Germinal center (tissue), 1 donor: ENCODE data around the gene NR2E1.

ENCODE experiments used
- DNase-seq: peaks from one replicate; pipeline ENCODE4 v3.0.0; 2012; ENCODE audit warnings: mixed read lengths, low spot score

The NR2E1 gene

DNA sequence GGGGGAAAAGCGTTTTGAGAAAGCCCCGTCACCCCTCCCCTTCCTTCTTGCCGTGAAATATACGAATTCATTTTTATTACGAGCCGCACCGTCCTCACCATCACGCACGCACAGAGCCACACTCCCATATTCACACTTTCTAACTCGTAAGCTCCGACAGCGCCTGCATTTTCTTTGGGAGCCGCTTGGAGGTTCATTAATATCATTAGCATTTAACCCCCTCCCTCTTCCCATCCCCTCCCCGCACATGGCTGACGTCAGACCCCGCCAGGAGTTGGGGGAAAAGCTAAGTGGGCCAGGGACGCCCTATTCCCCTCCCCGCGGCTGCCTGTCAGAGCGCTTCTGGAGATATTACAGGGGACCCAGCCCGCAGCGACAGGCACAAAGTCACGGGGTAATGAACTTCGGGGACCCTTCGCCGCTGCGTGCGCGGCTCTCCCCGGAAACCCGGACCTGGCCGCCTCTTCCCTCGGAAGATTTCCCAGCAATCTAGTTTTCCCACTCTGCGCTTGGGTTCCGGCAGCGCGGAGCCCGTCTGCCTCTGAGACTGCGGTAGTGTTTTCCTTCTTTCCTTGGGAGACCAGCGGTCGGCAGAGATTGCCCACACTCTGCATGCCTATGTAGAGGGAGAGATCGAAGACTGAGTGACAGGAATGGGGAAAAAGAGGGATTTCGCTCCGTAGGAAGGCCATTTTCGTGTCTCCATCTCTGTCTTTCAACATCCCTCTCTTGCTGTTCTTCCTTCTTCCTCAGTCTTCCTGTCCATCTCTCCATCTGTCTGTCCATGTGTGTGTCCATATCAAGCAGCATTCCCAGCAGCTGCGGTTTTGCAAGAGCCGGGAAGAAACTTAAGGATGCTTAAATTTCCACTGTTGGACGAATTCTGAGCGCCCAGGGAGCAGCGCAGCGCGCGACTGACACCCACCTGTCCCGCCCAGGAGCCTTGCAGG is at the start of gene NR2E1:
Gene NR2E1 (plus strand): TSS at position 309 of the 950 bp plus-strand sequence. CDS start 744 bp downstream, outside the sequence.
- no peak for DNase-seq

DNA sequence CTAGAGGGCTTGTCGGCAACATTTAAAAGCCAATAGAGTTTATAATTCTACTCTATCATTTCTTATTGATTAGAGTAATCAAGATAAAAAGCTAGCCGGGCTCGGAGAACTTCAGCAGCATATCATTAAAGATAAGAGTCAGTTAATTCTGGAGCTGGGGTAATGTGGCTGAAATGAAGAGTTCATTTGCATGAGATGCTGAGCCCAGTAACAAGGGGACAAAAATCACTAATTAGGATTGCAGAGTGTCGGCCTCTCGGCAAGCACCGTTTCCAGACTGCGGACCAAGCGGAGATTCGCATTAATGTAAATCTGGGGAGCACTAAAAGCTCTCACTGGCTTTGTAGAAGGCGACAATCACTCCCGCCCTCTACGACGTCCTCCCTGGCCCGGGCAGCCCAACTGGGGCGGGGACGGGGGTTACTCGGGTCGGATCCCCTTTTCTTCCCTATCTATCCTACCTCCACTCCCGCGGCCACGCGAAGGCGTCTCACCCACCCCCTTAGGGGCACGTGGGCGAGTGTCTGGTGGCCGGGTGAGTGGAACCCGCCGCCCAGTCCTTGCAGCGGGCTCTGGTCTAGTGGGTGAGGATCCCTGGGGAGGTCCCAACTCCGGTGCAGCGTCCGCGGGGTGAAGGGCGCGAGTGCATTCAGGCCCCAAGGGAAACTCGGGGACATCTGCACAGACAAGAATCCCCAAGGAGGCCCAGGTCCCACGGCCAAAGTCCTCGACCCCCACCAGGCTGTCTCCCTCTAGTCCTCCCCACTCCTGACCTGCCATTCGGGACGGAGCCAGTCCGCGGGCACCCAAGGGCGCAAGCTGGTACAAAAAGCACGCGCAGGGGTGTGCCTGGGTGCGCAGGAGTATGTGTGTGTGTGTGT is 49.0 kb upstream of the NR2E1 start:
- no peak for DNase-seq

DNA sequence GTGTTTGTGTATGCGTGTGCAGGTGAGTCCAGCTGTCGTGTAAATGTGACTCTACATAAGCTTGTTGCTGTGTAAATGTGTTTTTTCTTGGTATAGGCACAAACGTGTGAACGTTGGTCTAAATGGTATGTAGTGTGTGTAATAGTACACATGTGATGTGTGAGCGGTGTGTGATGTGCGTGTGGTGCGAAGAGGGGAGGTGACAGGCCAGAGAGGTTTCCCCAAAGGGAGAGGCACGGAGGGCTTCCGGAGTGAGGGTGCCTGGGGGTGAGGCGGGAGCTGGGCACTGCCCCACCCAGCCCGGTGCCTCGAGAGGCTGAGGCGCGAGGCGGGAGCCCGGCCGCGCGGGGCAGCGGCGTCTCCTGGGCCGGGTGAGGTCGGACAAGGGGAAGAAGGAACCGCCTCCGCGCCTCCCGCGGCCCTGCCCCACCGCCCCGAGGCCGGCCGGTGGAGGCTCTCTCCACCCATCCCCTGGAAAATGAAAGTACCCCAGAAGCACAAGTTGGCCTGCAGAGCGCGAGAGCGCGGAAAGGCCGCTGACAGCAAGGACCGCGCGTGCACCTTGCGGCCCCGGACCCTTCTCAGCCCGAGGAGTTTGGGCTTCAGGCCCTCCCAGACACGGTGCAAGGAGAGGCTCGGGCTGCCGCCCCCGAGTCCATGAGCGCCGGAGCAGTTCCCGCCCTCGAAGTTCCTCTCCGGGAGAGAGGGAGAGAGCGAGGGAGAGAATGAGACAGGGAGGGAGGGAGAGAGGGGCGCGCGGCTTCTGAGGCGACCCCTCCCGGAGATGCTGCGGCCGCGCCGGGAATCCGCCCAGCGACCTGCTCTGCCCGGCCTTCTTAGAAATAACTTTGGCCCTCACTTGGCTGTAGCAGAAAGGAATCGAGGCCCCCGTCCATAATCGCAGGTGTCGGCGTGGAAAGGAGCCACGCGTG is 48.1 kb upstream of the NR2E1 start:
- peak; percentile 47 for DNase-seq

DNA sequence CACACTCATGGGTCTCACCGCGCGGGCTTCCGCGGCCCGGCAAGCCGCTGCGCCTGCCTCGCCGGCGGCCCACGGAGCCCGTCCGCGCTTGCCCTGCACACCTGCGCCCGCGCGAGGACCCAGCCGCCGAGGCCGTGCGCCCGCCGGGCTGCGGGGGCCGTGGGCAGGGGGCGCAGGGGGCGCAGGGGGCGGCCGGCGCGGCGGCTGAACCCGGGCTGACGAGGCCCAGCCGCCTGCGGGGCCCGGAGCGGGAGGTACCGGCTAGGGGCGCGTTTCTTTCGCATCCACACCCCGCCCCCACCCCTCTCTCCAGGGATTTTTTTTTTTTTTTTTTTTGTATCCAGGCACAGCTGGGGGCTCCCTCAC is 47.5 kb upstream of the NR2E1 start:
- no peak for DNase-seq

DNA sequence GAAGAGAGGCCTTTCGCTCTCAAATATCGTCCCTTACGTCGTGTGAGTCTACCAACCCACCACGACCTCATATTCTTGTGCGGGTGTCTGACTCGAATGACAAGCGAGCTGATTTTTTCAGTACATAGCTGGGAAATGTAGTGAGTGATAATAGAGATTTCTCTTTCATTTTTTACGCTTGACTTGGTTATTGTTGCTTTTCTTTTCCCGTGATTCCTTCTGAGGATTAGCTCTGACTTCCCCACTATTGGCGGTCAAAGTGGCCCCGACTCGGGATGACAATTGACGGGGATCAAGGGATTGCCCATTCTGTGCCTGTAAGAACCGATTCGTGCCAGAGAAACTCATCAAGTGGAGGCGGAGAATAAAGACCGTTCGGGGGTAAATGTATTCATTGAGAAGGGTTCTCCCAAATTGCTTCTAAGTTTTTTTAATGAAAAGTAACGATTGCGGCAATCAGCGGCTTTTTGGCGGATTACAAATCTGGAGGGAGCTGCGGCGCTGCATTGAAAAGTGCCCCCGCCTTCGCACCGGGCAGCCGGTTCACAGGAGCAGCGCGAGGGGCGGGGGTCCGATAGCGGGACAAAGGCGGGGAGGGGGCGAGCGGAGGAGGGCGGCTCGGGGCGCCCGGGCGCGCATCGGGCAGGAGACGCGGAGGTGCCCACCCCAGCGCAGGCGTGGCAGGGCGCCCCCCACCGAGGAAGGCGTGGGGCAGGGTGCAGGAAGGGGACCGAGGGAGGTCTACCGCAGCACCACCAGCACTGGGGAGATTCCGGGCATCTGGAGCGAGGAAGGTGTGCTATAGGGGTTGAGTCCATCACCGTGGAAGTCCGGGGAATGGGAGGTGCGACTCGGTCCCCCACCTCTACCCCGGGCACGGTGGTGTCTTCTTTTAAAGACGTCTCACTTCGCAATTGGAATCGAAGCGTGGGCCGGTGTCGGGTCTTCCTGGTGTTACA is 46.7 kb upstream of the NR2E1 start:
- DNase-seq: peak; percentile 17

DNA sequence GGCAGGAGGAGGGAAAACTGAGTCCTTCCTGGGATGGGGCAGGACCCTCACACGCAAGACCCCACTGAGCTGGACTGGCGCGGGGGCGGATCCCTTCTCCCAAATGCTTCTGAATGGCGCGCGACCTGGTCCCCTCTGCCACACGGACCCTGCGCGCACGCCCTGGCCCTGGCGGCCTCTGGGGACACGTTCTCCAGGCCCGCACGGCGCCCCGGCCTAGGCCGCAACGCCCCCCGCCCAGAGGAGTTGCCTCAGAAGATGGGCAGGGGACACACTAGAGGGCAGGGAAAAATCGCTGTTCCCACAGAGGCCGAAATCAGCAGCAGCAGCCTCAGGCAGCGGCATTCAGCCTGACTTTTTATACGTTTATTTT is 46.1 kb upstream of the NR2E1 start:
- DNase-seq: no peak

DNA sequence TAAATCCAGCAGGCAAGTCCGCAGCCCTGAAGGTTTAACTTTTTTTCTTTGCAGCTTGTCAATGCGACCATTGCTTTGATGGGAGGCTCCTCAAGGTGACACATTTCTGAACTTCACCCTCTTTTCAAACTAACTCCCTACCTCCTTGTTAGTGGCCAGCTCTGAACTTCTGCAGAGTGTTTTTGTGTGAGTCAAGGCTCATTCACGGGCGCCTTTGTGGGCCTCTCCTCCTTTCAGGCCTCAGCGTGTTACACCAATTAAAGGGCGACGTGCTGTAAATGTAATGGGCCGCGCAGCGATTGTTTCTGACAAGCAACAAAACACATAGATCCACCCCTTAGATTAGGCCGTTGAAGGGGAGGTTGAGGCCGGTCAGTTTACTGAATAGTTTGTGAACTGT is 45.5 kb upstream of the NR2E1 start:
- DNase-seq: no peak

DNA sequence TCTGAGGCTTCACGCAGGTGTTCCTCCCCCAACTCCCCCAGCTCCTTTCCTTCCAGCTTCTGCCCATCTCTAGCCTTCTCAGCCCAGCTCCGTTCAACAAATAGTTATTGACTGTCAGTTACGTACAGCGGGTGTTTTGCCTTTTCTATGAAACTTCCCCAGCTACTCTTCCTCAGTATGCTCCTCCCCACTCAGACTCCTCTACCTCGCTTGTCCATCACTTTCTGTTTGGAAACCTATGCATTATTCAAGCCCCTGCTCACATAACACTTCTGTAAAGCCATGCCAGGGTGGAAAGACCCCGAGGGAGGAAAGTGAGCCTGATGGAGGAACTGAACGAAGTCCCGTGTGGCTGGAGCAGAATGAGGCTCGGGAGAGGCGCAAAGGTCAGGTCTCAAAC is 44.2 kb upstream of the NR2E1 start:
- DNase-seq: no peak

DNA sequence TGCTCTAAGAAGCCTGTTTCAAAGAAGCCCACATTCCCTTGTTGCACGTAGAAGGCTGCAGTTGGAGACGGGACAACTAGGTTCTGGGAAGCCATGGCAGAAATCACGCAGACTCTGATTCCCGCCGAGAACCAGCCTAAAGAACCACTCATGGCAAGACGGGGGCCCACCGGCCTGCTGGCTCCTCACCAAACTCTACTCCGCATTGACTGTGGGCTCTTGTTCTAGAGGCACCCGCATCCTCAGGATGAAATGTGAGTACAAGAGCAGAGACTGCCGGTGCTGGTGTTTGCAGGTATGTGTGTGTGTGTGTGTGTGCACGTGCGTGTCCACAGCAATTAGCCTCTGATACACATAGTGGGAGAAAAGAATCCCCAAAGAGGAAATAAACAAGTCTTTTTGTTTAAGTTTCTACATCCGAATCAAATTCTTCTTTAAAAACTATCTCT is 42.3 kb upstream of the NR2E1 start:
- no peak for DNase-seq

DNA sequence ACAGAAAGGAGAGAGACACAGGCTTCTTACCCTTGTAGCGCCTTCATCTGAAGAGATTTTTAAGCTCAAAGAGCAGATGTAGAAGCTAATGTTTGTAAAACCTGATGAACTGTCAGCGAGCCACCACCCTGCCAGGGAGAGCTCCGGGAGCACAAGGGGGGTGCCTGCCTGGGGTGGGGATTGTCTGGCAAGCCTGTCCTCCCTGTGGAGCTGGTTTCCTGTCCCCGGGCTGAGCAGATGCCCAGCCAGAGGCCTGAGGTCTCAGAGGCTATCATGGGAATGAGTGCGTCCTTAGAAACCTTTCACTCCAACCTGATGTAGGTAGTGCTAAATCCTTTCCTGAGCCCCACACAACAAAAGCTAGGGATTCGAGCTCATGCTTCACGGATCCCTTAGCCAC is 41.9 kb upstream of the NR2E1 start:
- no peak for DNase-seq

DNA sequence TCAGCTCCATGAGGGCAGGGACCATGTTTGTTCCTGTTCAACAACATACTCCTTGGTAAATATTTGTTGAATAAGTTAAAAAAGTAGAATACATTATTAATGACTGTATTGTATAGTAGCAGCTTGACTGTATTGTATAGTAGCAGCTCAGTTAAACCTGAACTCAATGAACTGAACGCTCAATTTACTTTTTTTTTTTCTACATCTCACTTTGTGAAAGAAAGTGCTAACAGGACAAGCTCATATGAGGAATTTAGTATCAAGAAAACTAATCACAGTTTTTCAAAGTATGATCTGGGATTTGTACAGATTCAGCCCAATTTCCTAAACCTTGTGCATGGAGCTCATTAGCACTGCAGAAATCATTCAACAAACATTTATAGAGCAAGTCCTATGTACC is 38.8 kb upstream of the NR2E1 start:
- DNase-seq: no peak

DNA sequence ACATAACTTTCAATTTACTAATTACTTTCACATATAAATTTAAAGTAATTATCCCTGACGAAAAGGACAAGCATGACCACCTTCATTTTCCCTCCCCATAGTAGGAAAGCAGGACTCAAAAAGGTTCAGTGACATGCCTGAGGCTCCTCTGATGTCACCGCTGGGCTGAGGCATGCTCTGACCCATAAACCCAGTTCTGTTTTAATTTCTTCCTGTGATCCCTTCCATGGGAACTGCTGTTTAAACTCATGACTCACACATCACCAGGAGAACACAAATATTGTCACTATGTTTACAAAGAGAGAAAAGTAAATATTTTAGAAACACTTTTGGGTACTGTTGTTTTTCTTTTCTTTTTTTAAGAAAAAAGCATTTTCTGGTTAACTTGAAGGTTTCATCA is 38.0 kb upstream of the NR2E1 start:
- DNase-seq: no peak

DNA sequence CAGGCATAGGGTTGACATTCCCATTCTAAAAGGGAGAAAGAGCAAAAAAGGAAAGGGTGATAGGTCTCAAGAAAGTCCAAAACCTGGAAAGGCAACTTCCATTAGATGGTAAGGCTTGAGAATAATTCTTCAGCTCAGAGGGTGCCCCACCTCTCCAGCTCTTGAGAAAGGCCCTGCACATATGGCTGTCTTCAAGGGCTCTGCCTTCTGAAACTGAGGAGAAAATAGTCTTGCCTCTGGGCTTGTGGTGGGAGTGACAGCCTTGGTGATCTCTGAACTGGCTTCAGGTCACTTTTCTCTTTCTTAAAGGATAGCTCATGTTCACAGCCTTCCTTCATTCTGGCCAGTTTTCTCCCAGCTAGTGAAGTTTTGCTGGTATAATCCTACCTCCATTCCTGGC is 35.6 kb upstream of the NR2E1 start:
- DNase-seq: no peak

DNA sequence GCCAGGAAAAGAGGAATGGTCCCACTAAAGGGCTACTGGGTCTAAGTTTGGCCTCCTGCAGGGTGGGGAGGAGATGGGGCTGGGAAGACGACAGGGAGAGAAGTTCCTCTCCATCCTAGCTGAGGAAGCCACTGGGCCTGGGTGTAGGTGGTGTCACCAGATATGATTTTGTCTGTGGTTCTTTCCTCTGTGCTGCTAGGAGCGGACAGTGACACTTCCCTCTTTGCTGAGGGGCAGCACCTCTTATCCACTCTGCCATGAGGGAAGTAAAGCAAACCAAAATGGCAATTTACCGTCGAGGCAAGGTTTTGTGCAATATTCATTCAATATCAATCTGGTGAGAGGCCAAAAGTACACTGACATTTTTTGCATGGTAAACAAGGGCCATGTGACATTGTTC is 33.0 kb upstream of the NR2E1 start:
- DNase-seq: no peak

DNA sequence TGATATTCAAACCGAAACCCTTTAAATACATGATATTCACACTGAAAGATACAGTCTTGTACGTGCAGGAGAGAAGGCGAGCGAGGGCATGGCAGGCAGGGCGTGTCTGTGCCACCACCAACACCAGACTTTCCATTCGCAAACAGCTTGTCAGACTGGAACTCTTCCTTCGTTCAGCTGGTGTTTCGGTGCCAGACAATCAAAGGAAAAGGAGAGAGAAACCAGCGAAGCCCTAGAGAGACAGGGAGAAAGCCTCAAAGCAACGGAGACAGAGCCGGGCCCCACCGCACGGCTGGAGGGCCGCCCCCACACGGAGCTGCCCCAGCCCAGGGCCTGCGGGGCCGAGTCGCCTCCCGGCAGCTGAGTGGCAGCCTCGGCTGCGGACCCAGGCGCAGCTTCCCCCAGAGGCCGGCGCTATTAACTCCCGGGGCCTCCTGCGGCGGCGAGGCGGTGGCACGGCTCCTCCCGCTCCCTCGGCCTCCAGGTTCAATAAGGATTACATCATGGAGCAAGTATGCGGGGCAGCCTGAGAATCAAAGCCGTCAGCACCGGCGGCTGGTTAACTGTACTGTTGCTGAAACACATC is 32.1 kb upstream of the NR2E1 start:
- peak; percentile 40 for DNase-seq

DNA sequence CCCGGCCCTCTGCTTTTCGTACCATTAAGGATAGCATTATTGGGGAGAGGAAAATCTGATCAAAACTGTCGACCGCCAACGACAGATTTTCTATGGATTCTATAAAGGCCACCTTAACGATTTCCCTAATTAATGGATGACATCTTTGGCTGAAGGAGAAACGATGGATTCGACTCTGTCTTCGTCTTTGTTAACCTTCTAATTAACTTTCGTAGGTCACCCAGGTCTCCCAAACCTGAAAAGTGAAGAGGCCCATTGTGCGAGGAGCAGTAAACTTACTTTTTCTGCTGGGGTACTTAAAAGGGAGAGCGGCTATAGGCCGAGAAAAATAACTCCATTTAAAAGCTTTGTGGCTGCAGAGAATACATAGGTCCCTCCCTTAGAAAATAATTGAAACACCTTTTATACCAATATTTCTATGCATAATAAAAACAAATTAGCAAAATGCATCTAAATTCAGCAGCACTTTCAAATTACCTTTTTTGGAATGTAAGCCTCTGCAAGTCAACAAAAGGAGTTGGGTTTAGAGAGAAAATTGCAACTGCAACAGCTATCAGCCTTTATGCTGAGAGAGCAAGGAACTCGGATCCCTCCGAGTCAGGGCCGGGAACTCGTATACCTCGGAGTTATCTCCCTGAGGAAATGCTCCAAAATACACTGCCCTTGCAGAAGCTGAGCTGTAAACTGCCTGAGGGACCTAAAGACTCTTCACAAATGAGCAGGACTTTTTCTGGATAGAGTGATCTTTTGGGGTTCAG is 31.4 kb upstream of the NR2E1 start:
- no peak for DNase-seq

DNA sequence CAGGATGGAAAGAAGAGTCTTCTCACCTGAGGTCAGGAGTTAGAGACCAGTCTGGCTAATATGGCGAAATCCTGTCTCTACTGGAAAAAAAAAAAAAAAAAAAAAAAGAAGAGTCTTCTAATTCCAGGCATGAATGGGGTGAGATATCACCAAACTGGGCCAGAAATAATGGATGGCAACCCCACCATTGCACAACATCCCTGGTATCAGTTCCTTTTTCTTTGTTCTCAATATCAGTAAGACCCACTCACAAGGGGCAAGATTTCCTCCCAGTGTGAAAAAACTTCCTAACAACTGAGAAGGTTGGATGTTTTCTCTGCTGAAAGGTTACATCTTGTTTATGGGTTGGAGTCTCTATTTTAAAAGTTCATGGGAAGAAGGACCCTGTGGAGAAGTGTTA is 23.6 kb upstream of the NR2E1 start:
- no peak for DNase-seq

DNA sequence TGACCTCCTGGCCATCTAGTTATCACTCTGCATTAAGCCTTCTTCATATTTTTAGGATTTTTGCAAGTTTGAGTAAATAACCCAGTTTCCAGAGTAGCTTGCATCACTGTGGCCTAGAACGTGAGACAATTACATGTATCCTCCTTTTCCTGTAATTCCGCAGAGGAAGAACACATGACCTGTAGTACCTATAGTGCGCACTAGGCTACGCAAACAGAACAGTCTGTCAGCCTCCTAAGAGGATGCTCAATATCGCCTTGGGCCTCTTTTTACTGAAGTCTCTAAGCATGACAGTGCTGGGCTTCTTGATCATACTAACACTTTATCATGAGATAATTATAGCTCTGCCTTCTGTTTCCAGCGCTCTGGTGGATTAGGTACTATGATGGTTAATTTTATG is 20.2 kb upstream of the NR2E1 start:
- DNase-seq: no peak

DNA sequence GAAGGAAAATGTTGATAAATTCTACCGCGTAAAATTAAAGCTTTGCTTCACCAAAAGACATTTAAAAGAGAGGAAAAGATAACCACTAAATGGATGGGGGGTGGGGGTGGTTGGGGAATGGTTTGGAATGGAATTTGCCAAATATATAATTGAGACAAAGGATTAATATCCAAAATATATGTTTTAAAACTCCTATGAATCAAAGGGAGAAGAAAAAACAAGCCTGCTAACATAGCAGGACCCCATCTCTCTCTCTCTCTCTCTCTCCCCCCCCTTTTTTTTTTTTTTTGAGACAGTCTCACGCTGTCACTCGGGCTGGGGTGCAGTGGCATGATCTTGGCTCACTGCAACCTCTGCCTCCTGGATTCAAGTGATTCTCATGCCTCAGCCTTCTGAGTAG is 13.4 kb upstream of the NR2E1 start:
- no peak for DNase-seq
